DMS53 treated with DMSO at 0.1 percent for 48 hours (cell line): ENCODE measurements around the gene MASP2.
"Not testable (repeated sequence)": the region's sequence is repeated elsewhere in the genome, so short reads cannot be mapped to it uniquely, and the experiment has no call there.

ENCODE experiments used
- DNase-seq: peaks from one replicate; lab custom pipeline; 2025; ENCODE audit not compliant: unreplicated experiment; lab: John Stamatoyannopoulos, UW

MASP2 gene

GRCh38 chr1:11039351-11040104 is 7.5 kb downstream of the MASP2 start:
- no peak for DNase-seq

- peak; percentile 79 for DNase-seq
Measured at GRCh38 chr1:11037740-11038182, 9.3 kb downstream of the MASP2 start.

GRCh38 chr1:11037019-11037739 is 9.9 kb downstream of the MASP2 start:
- DNase-seq, result not testable (repeated sequence)

- DNase-seq, result no peak
Measured at GRCh38 chr1:11031624-11032262, 15.3 kb downstream of the MASP2 start.

- DNase-seq, result no peak
Measured at GRCh38 chr1:11030865-11031264, 16.2 kb downstream of the MASP2 start.

- DNase-seq, result no peak
Measured at GRCh38 chr1:11028018-11028417, 19.0 kb downstream of the MASP2 start.

GRCh38 chr1:11027316-11027715 is 19.7 kb downstream of the MASP2 start:
- no peak for DNase-seq

GRCh38 chr1:11026903-11027302 is 20.1 kb downstream of the MASP2 start:
- DNase-seq, result no peak

GRCh38 chr1:11026052-11026451 is 21.0 kb downstream of the MASP2 start:
- DNase-seq, result no peak

- no peak for DNase-seq
Measured at GRCh38 chr1:11025618-11026017, 21.4 kb downstream of the MASP2 start.

GRCh38 chr1:11024874-11025203 is 22.2 kb downstream of the MASP2 start:
- no peak for DNase-seq

- DNase-seq, result no peak
Measured at GRCh38 chr1:11024154-11024873, 22.7 kb downstream of the MASP2 start.

- DNase-seq, result no peak
Measured at GRCh38 chr1:11023201-11023600, 23.8 kb downstream of the MASP2 start.

- no peak for DNase-seq
Measured at GRCh38 chr1:11019971-11020370, 27.1 kb downstream of the MASP2 start.

GRCh38 chr1:11019358-11019757 is 27.7 kb downstream of the MASP2 start:
- not testable (repeated sequence) for DNase-seq

GRCh38 chr1:11013160-11013531 is 33.9 kb downstream of the MASP2 start:
- no peak for DNase-seq

GRCh38 chr1:11012260-11013159 is 34.5 kb downstream of the MASP2 start, which contains the start of gene TARDBP:
Gene TARDBP (plus strand): TSS chr1:11012654. CDS start chr1:11013728, 1,074 bp downstream.
- peak; percentile 85 for DNase-seq

- DNase-seq, result no peak
Measured at GRCh38 chr1:11000526-11000925, 46.5 kb downstream of the MASP2 start.

- no peak for DNase-seq
Measured at GRCh38 chr1:10996100-10996499, 50.9 kb downstream of the MASP2 start.

GRCh38 chr1:10992864-10993263 is 54.2 kb downstream of the MASP2 start:
- DNase-seq, result no peak
